ENCODE measurements around the gene OSER1. TPM values are rescaled to one million over a fixed set of nuclear protein-coding genes. Genes with fewer than 3 reads are reported as not detected.

OSER1 gene
- total and polyA plus RNA-seq, 9 of the 15 experiments (the other 6 are each of a cell fraction or from before 2014, with no cell fraction given), result 15.5 to 57.3 (median 19.9) TPM

DNA sequence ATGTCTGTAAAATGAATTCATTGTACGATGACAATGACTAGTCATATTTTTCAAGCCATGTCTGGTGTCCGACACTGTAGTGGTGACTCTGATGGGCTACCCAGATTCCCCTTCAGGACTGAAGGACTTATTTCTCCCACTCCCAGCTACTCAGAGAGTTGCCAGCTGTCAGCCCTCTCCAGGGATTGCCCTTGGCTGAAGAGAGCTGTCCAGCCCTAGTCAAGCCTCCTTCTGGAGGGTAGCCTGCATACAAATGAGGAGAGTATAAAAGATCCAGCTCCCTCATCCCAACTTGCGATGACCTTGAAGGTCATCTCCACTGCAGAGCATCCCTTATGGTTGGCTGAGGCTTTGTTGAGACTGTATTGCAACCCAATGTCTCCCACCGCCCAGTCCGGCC lies 53.5 kb downstream of the OSER1 start:
- CTCF ChIA-PET (ENCODE audit: low intra/inter-chr PET ratio), result no interaction called here
- no TSS peak for BruUV-seq (replicated peaks)
- H3K27me3 ChIP-seq (ENCODE audit: control insufficient read depth in 2 of 2, insufficient read depth in 2 of 2, low read length in 2 of 2), result peaks cover 9 to 49% of the 10 kb centered on the region in 2 experiments; a peak in 4 of 5 replicates
- H3K9me3 ChIP-seq (replicated peaks; ENCODE audit: control insufficient read depth, insufficient read depth, low read depth, low read length), result no peaks in the 10 kb centered on the region
- no peak overlapping the region for H3K4me2 ChIP-seq (ENCODE audit: insufficient read depth, low read length)
- H3K4me3 ChIP-seq, result no peak overlapping the region
- WGBS (ENCODE audit: insufficient coverage, low coverage, missing lambda C conversion rate), result 1% methylated on average over 5 of the region's 5 CpGs
- H4K20me1 ChIP-seq (replicated peaks; ENCODE audit: control insufficient read depth, insufficient read depth, low read length), result no peaks in the 10 kb centered on the region; the same call in 1 of the 2 replicates
- no peak for DNase-seq (ENCODE audit: extremely low read depth in 1 of 4, low spot score in 3 of 4)
- no peaks in the 10 kb centered on the region for H3K9me1 ChIP-seq (ENCODE audit: control insufficient read depth, insufficient read depth, low read length)
- intact Hi-C loops (cut with micrococcal nuclease) (no loop called here), in situ Hi-C loops (cut with MboI) (no loop called here)
- no peaks in the 10 kb centered on the region; a peak in 1 of 5 replicates for H3K4me1 ChIP-seq (replicated peaks in 1 of 2; ENCODE audit: control insufficient read depth in 2 of 2, insufficient read depth in 2 of 2, low read length in 2 of 2)
- H3K79me2 ChIP-seq (ENCODE audit: control insufficient read depth, insufficient read depth, low read length), result no peaks in the 10 kb centered on the region
- no peak overlapping the region for H3K9ac ChIP-seq (ENCODE audit: insufficient read depth in 1 of 2, low read depth in 2 of 2, low read length in 2 of 2)
- TF ChIP-seq CBX3 (IDR thresholded peaks at IDR 0.05; ENCODE audit: borderline replicate concordance in 1 of 2, low read length in 2 of 2) (no peak), NR4A1 (CRISPR knock-in tag; IDR thresholded peaks at IDR 0.05) (no peak), NR4A1 (tag; IDR thresholded peaks at IDR 0.05) (no peak), RCOR1 (IDR thresholded peaks at IDR 0.05; ENCODE audit: borderline replicate concordance in 1 of 2, low read depth in 2 of 2, low read length in 2 of 2) (no peak), XRCC3 (IDR thresholded peaks at IDR 0.05) (no peak), MTA1 (IDR thresholded peaks at IDR 0.05; ENCODE audit: borderline replicate concordance) (no peak), SRF (CRISPR knock-in tag; IDR thresholded peaks at IDR 0.05) (no peak), TAL1 (IDR thresholded peaks at IDR 0.05) (no peak)
- no peaks in the 10 kb centered on the region for H3K36me3 ChIP-seq (ENCODE audit: control insufficient read depth, insufficient read depth, low read length)
- FAIRE-seq, result no peak
- H2AFZ ChIP-seq (ENCODE audit: low read depth, low read length), result no peak overlapping the region
- no peak for ATAC-seq
- no peak overlapping the region for H3K27ac ChIP-seq (ENCODE audit: extremely low read depth, low read depth, low read length)
- POLR2A ChIA-PET, result no interaction called here
